ENCODE data around the gene GPA33.

- TF ChIP-seq, protein P1, sequence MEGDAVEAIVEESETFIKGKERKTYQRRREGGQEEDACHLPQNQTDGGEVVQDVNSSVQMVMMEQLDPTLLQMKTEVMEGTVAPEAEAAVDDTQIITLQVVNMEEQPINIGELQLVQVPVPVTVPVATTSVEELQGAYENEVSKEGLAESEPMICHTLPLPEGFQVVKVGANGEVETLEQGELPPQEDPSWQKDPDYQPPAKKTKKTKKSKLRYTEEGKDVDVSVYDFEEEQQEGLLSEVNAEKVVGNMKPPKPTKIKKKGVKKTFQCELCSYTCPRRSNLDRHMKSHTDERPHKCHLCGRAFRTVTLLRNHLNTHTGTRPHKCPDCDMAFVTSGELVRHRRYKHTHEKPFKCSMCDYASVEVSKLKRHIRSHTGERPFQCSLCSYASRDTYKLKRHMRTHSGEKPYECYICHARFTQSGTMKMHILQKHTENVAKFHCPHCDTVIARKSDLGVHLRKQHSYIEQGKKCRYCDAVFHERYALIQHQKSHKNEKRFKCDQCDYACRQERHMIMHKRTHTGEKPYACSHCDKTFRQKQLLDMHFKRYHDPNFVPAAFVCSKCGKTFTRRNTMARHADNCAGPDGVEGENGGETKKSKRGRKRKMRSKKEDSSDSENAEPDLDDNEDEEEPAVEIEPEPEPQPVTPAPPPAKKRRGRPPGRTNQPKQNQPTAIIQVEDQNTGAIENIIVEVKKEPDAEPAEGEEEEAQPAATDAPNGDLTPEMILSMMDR (optimal IDR thresholded peaks at IDR 0.05 in 1 of 3, IDR thresholded peaks at IDR 0.05 in 1 of 3, conservative IDR thresholded peaks at IDR 0.05 in 1 of 3; ENCODE audit: extremely low read depth in 1 of 3, insufficient read depth in 2 of 3, low read length in 3 of 3): no peak
- no peak for TF ChIP-seq EZH2 (IDR thresholded peaks at IDR 0.05; ENCODE audit: low read length)
Measured at GRCh38 chr1:167083871-167084270, 6.3 kb downstream of the GPA33 start.

Data from keratinocyte (primary cell).